ENCODE measurements around the gene RUSF1. TPM values are rescaled to one million over a fixed set of nuclear protein-coding genes. Genes with fewer than 3 reads are reported as not detected.

The RUSF1 gene
- total RNA-seq, 1 donor: 48.5 TPM

GRCh38 chr16:31459687-31460581 lies 48.3 kb downstream of the RUSF1 start:
- peaks cover 44% of the 10 kb centered on the region for H3K79me2 ChIP-seq (ENCODE audit: insufficient read depth, low read length)

GRCh38 chr16:31458844-31459686 lies 49.1 kb downstream of the RUSF1 start, which contains the start of gene ARMC5:
Gene ARMC5 (plus strand): TSS chr16:31459501. CDS start chr16:31459525, 24 bp downstream.
- peak; percentile 97 for DNase-seq (ENCODE audit: insufficient read length, low spot score, missing footprints)
- Histone ChIP-seq H3K36me3 (ENCODE audit: insufficient read depth, low read length) (peaks cover 15% of the 10 kb centered on the region), H3K4me3 (ENCODE audit: insufficient read depth, low read length) (peak within 1 kb of the TSS; percentile 76), H3K27ac (ENCODE audit: low read depth, low read length) (peak within 1 kb of the TSS; percentile 99), H4K20me1 (ENCODE audit: insufficient read depth, low read length) (peaks cover 30% of the 10 kb centered on the region), H3K9me3 (ENCODE audit: low read depth, low read length) (no peaks in the 10 kb centered on the region), H3K4me1 (ENCODE audit: insufficient read depth, low read length) (peaks cover 40% of the 10 kb centered on the region), H3K79me2 (ENCODE audit: insufficient read depth, low read length) (peaks cover 45% of the 10 kb centered on the region), H3K27me3 (ENCODE audit: insufficient read depth, low read length) (no peaks in the 10 kb centered on the region), H3K4me2 (ENCODE audit: insufficient read depth, low read length) (peak within 1 kb of the TSS; percentile 93), H2AFZ (ENCODE audit: low read length) (peak within 1 kb of the TSS; percentile 93)
- TF ChIP-seq, protein P1, sequence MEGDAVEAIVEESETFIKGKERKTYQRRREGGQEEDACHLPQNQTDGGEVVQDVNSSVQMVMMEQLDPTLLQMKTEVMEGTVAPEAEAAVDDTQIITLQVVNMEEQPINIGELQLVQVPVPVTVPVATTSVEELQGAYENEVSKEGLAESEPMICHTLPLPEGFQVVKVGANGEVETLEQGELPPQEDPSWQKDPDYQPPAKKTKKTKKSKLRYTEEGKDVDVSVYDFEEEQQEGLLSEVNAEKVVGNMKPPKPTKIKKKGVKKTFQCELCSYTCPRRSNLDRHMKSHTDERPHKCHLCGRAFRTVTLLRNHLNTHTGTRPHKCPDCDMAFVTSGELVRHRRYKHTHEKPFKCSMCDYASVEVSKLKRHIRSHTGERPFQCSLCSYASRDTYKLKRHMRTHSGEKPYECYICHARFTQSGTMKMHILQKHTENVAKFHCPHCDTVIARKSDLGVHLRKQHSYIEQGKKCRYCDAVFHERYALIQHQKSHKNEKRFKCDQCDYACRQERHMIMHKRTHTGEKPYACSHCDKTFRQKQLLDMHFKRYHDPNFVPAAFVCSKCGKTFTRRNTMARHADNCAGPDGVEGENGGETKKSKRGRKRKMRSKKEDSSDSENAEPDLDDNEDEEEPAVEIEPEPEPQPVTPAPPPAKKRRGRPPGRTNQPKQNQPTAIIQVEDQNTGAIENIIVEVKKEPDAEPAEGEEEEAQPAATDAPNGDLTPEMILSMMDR (IDR thresholded peaks at IDR 0.05; ENCODE audit: extremely low read depth, low read depth, low read length): peak; percentile 52

More at GRCh38 chr16:31459687-31460581, 48.3 kb downstream of the RUSF1 start:
- peak; percentile 99 for DNase-seq (ENCODE audit: insufficient read length, low spot score, missing footprints)
- Histone ChIP-seq H3K27ac (ENCODE audit: low read depth, low read length) (peak overlapping the region; percentile 99), H3K9me3 (ENCODE audit: low read depth, low read length) (no peaks in the 10 kb centered on the region), H3K4me3 (ENCODE audit: insufficient read depth, low read length) (peak overlapping the region; percentile 76), H3K36me3 (ENCODE audit: insufficient read depth, low read length) (peaks cover 15% of the 10 kb centered on the region), H3K27me3 (ENCODE audit: insufficient read depth, low read length) (no peaks in the 10 kb centered on the region), H3K4me1 (ENCODE audit: insufficient read depth, low read length) (peaks cover 33% of the 10 kb centered on the region), H3K4me2 (ENCODE audit: insufficient read depth, low read length) (peak overlapping the region; percentile 93), H4K20me1 (ENCODE audit: insufficient read depth, low read length) (peaks cover 29% of the 10 kb centered on the region), H2AFZ (ENCODE audit: low read length) (peak overlapping the region; percentile 93)
- TF ChIP-seq, protein P1 (IDR thresholded peaks at IDR 0.05; ENCODE audit: extremely low read depth, low read depth, low read length): no peak

DNA sequence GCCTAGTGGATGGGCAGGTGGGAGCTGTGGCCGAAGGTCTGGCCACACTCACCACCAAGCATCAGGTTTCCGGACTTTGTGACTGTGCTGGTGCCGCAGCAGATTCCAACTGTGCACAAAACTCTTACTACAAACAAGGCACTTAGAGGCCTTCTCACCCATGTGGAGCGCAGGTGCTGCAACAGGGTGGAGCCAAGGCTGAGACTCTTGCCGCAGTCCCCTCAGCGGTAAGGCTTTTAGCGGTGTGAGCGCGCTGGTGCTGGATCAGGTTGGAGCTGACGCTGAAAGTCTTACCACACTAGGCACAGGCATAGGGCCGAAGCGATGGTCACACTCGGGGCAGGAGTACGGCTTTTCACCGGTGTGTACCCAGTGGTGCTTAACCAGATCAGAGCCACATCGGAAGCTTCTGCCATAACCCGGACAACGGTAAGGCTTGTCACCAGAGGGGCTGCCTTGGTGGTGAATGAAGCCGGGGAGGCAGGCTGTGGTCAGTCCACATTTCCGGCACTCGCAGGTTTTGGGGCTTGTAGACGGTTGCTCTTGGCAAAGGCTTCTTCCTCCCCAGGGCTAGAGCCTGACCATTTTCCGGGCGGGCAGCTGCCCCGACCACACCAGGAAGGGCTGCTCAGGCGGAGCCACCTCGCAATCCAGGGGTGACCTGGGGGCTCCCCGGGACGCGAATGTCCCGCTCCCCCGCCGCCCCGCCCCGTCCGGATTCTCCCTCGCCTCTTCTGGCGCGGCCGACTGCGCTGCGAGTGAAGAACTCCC lies 49.9 kb downstream of the RUSF1 start:
- H2AFZ ChIP-seq (ENCODE audit: low read length): peak overlapping the region; percentile 93
- peaks cover 10% of the 10 kb centered on the region for H3K36me3 ChIP-seq (ENCODE audit: insufficient read depth, low read length)
- peak; percentile 93 for DNase-seq (ENCODE audit: insufficient read length, low spot score, missing footprints)
- H3K79me2 ChIP-seq (ENCODE audit: insufficient read depth, low read length): peaks cover 45% of the 10 kb centered on the region
- peak overlapping the region; percentile 93 for H3K4me2 ChIP-seq (ENCODE audit: insufficient read depth, low read length)
- TF ChIP-seq, protein P1 (IDR thresholded peaks at IDR 0.05; ENCODE audit: extremely low read depth, low read depth, low read length): no peak
- H3K4me1 ChIP-seq (ENCODE audit: insufficient read depth, low read length): peaks cover 48% of the 10 kb centered on the region
- no peaks in the 10 kb centered on the region for H3K27me3 ChIP-seq (ENCODE audit: insufficient read depth, low read length)
- H3K27ac ChIP-seq (ENCODE audit: low read depth, low read length): peak overlapping the region; percentile 99
- no peaks in the 10 kb centered on the region for H3K9me3 ChIP-seq (ENCODE audit: low read depth, low read length)
- peaks cover 30% of the 10 kb centered on the region for H4K20me1 ChIP-seq (ENCODE audit: insufficient read depth, low read length)
- peak overlapping the region; percentile 76 for H3K4me3 ChIP-seq (ENCODE audit: insufficient read depth, low read length)
